ENCODE data around the gene SLC6A9.

- TF ChIP-seq CTCF (IDR thresholded peaks at IDR 0.05 in 4 of 5, conservative IDR thresholded peaks at IDR 0.05 in 1 of 5) (no peak), POLR2A (IDR thresholded peaks at IDR 0.05) (no peak)
Observed at GRCh38 chr1:44078104-44078503, 46.8 kb upstream of the SLC6A9 start.

All from gastrocnemius medialis (tissue), 4 donors.